ENCODE measurements around the gene COL23A1.
"Not testable (repeated sequence)": the region's sequence is repeated elsewhere in the genome, so short reads cannot be mapped to it uniquely, and the experiment has no call there.

Gene COL23A1

DNA sequence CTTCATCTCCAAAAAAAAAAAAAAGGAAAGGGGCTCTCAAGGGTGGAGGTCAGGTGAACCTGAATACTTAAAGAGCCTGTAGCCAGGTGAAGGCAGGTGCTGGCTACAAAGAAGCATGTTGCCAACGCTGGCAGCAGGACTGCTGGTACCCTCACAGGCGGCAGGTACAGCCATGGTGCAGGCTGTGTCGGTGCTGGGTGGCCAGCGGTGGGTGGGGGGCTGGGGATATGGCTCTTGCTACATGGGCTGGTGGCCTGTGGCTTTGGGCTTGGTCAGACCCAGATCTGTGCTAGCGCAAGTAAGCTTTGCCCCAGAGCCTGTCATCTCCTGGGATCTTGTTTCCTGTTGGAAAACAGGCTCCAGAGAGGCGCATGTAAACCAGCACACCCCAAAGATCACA, 271.3 kb downstream of the COL23A1 start:
- no peak for DNase-seq (ENCODE audit: low spot score)

- DNase-seq (ENCODE audit: low spot score), result no peak
Measured at GRCh38 chr5:178318382-178318781, 271.8 kb downstream of the COL23A1 start.

DNA sequence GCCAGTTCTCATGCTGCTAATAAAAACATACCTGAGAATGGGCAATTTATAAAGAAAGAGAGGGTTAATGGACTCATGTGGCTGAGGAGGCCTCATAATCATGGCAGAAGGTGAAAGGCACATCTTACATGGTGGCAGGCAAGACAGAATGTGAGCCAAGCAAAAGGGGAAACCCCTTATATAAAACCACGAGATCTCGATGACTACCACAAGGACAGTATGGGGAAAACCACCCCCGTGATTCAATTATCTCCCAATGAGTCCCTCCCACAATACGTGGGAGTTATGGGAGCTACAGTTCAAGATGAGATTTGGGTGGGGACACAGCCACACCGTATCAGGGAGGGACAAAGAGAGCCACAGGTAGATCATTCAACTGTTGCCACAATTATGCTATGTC, 272.5 kb downstream of the COL23A1 start:
- DNase-seq (ENCODE audit: low spot score), result not testable (repeated sequence)

GRCh38 chr5:178314961-178315820, 275.0 kb downstream of the COL23A1 start:
- DNase-seq (ENCODE audit: low spot score), result no peak

DNA sequence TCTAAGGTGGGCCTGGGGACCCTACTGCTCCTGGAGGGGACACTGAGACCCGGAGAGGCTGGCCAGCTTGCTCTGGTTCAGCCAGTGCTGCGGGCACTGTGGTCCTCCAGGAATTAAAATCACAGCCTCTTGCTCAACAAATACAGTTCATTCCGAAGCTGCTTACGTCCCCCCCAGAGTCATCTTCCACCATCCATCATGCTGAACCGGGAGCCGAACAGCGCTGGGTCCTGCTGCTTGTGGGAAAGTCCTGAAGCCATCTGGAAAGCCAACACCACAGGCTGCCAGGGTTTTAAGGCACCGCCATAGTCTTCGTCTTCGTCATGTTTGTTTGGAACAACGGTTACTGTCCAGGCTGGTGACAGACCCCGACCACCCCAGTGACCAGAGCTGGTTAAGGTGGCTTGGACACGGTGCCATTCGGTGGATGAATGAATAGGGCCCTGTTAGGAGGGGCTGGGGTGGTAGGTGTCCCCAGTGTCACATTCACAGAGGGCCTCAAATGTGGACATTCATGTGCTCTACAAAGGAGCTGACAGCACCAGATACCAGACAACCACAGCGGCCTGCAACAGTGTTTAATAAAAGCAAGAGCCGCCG, 276.0 kb downstream of the COL23A1 start:
- no peak for DNase-seq (ENCODE audit: low spot score)

DNA sequence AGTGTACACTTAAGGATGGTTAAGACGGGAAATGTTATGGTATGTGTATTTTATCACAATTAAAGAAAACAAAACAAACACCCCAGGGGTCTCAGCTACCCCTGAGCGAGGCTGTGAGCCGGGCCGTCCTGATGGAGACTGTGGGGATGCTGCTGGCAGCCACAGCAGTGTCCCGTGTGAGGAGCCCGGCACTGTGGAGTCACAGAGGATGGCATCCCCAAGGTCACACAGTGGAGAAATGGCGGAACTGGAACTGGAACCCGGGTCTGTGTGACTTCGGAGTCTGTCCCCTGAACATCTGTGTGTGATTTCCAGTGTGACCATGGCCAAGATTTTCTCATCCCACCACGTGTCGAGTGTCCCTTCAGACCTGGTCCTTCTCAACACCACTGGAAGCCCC, 276.9 kb downstream of the COL23A1 start:
- no peak for DNase-seq (ENCODE audit: low spot score)

- no peak for DNase-seq (ENCODE audit: low spot score)
Measured at GRCh38 chr5:178312880-178313282, 277.3 kb downstream of the COL23A1 start.

DNA sequence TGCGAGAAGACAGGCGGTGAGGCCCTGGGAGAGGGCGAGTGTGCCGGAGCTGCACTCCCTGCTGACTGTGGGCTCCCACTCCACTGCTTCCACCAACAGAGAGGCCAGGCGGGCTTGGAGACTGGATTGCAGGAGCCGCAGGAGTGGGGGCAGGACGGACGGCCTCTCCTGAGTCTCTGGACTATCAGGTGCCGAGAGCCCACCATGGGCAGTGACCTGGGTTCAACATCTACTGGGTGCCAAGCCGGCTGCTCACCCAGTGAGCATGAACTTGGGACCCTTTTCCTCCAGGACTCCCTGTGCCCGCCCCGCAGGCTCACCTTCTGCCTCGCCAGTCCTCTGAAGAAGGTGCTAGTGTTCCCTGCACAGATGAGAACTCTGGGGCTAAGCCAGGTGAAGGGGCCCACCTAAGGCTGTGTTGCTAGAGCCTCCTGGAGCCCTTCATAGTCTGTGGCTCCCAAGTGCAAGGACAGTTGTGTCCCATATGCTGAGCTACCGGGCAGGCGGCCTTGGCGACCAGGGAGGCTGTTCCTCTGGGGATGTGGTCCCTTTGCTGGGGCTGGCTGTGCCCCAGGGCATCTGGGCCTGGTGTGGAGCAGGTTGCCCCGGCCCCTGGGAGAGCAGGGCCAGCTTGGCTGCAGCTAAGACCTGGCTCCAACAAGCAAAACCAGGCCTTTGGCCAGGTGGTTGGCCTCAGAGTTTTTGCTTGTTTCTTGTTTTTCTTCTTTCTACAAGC, 279.9 kb downstream of the COL23A1 start:
- DNase-seq (ENCODE audit: low spot score), result no peak

DNA sequence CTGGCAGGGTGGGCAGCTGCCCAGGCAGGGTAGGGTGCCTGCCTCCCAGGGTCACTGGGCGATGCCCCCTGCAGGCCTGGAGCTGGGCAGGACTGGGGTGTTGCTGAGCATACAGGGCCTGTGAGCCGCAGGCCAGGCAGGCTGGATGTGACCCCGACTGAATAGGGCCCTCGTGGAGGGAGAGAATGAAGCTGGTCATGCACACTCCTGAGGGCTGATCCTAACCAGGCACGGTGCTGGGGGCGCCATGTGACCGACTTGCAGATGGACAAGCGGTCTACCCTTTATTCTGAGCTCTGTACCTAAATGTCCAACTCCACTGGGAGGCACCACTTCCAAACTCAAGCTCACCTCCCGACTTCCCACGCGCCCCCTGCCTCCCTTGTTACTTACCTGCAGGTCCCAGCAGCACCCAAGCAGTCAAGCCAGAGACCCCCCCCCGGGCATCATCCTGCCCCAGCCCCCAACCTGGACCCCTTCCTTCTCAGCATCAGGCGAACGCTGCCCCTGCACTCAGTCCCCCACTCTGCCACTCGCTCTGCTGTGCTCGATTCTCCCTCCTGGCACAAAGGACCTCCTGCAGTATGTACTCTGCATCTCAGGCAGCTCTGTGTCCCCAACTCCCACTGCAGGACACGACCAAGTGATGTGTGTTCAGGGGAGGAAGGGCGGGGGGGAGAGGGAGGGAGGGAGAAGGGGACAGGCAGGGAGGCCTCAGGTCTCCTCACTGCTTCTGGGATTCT, 280.8 kb downstream of the COL23A1 start:
- no peak for DNase-seq (ENCODE audit: low spot score)

- no peak for DNase-seq (ENCODE audit: low spot score)
Measured at GRCh38 chr5:178308541-178309092, 281.6 kb downstream of the COL23A1 start.

DNA sequence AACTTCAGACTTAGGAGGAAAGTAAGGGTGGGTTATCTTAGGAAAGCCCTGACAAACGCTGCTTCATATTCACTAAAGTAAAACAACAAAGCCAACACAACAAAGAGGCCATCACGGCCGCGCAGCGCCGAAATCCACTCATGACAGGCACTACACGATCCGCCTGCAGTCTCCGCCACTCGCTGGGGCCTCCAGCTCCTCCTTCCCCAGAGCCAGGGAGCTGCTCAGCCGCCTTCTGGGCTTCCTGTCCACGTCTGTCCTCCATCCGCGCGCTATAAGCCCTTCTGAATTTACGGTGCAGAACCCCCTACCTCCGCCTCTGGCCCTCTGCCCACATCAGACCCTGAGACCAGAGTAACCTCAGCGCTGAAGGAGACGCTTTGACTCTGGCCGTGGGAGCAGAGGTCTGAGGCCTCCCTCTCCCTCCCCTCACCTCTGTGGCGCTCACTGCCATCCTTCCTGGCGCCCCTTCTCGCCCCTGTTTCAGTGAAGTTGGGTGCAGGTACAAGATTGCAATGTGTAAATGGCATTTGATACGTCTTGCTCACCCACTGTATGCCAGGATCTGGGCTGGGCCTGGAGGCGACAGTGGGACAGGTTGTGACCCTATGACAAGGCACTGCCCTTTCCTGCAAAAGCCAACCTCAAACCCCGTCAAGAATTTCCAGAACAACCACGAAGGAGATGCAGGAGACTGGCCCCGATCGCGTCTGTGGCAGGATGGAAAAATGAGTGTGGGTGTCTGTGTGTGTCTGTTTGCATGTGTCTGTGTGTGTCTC, 282.7 kb downstream of the COL23A1 start:
- no peak for DNase-seq (ENCODE audit: low spot score)

- DNase-seq (ENCODE audit: low spot score), result no peak
Measured at GRCh38 chr5:178306430-178307225, 283.6 kb downstream of the COL23A1 start.

- DNase-seq (ENCODE audit: low spot score), result no peak
Measured at GRCh38 chr5:178305801-178306200, 284.4 kb downstream of the COL23A1 start.

GRCh38 chr5:178304761-178305645, 285.2 kb downstream of the COL23A1 start:
- DNase-seq (ENCODE audit: low spot score), result no peak

- no peak for DNase-seq (ENCODE audit: low spot score)
Measured at GRCh38 chr5:178304016-178304415, 286.2 kb downstream of the COL23A1 start.

- DNase-seq (ENCODE audit: low spot score), result not testable (repeated sequence)
Measured at GRCh38 chr5:178302321-178302720, 287.9 kb downstream of the COL23A1 start.

DNA sequence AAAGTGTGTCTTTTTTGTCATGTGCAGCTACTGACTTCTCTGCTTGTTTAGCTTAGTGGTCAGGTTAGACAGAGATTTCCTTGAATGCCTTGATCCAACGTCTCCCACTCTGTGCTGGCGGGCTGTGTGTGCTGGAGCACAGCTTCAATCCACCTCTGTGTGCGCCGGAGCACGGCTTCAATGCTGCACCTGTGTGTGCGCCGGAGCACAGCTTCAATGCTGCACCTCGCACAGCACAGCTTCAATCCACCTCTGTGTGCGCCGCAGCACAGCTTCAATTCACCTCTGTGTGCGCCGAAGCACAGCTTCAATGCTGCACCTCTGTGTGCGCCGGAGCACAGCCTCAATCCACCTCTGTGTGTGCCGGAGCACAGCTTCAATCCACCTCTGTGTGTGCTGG, 288.6 kb downstream of the COL23A1 start:
- DNase-seq (ENCODE audit: low spot score), result no peak

DNA sequence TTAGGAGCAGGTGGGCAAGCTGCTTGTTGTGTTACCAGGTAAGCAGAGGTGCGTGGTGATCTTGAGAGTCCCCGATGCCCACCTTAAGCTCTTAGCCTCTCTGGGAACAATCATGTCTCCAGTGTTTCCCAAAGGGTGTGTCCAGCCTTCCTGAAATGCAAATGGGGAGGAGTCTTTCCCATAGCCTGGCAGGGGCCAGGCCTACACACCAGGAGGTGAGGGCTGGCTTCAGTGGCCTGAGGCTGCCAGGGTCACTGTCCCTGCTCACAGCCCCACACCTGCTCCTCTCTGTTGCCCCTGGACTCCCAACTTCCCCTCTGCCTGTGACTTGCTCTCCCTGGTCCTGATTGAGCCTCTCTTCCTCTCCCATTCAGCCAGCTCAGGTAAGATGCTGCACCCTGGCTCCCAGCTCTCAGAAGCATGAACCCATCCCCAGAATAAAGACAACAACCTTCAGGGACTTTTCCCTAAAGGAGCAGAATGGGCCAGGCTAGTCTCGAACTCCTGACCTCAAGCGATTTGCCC, 291.8 kb downstream of the COL23A1 start:
- no peak for DNase-seq (ENCODE audit: low spot score)

DNA sequence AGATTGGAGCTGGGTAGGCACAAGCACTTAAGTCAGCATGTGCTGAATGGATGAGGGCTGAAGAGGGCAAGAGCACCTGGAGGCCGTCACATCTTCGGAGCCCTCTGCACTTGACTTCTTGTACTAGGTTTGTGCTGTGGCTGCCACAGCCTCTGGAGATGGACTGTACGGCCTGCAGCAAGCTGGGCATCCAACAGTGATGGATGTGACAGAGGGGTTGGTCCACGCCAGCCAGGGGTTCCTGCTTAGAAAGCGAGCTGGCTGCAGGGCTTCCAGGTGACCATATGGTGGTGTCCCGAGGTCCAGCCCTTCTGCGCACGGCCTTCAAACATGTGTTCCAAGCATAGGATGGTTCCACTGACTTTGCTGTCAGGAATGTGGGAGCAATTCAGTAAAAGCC, 292.4 kb downstream of the COL23A1 start:
- no peak for DNase-seq (ENCODE audit: low spot score)

Measured in CD4-positive, alpha-beta T cell treated with Interleukin-2 at 100 ng/mL for 4 hours (primary cell).